ENCODE measurements around the gene RUNX3. TPM values are rescaled to one million over a fixed set of nuclear protein-coding genes. Genes with fewer than 3 reads are reported as not detected.

The RUNX3 gene
- total RNA-seq, 2 donors from 2014 or later: 254 to 298 TPM

GRCh38 chr1:24900985-24901781 lies 28.9 kb downstream of the RUNX3 start:
- Mint-ChIP-seq H3K9me3 (no peaks in the 10 kb centered on the region), H3K27ac (peak overlapping the region; percentile 48), H3K4me1 (ENCODE audit: low read depth) (peaks cover 38% of the 10 kb centered on the region), H3K36me3 (ENCODE audit: insufficient read depth in 2 of 2) (peaks cover 0 to 9% of the 10 kb centered on the region in 2 donors), H3K27me3 (ENCODE audit: low read depth) (no peaks in the 10 kb centered on the region), H3K4me3 (peak overlapping the region in 1 of 2 donors; percentile 11)
- ATAC-seq (replicated peaks in 1 of 2) (peak in 1 of 2 donors; percentile 6), DNase-seq (no peak)

- DNase-seq (no peak), ATAC-seq (replicated peaks in 1 of 2) (no peak)
- H3K27ac Mint-ChIP-seq: peak overlapping the region; percentile 54
- no peak overlapping the region for H3K4me3 Mint-ChIP-seq
- peaks cover 0 to 9% of the 10 kb centered on the region in 2 donors for H3K36me3 Mint-ChIP-seq (ENCODE audit: insufficient read depth in 2 of 2)
- H3K27me3 Mint-ChIP-seq (ENCODE audit: low read depth): no peaks in the 10 kb centered on the region
- no peaks in the 10 kb centered on the region for H3K9me3 Mint-ChIP-seq
- peaks cover 38% of the 10 kb centered on the region for H3K4me1 Mint-ChIP-seq (ENCODE audit: low read depth)
Measured at GRCh38 chr1:24900486-24900849, 29.6 kb downstream of the RUNX3 start.

DNA sequence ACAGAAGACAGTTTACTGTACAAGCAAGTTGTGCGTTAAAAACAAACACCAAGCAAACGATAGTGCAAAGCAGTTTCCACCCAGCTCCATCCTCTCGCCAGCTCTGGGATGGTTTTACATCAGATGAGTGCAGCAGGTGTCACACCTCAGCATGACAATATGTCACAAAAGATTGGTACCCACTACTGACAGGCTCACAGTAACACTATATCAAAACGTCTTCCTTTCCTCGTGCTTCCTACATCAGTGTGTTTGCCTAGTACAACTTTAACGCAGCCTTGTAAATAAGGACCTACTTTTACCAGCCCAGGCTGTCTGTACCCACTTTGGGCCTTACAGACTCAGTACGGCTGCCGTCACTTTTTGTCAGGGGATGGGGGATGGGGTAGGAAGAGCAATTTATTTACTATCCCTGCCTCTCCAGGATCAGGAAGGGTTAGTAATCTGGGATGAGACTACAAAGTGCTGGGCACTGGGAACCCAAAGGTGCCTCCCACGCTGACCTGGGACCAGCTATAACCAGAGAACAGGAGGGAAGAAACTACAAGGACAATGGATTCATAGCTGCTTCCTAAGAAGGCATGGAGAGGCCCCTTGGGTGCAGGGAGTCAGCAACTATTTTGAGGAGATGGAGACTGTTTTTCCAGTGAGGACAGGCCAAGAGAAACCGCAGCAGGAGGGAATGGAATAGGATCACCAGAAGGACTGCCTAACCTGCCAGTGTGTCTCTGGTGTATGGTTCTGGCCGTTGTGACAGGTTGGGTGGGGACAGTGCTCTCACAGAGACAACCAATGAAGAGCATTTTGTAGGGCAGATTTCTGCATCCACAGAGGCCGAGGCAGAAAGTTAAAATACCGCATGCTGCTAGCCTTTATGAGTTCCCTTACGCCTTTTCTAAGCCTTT lies 30.2 kb downstream of the RUNX3 start:
- H3K27me3 Mint-ChIP-seq (ENCODE audit: low read depth): no peaks in the 10 kb centered on the region
- no peak overlapping the region for H3K4me3 Mint-ChIP-seq
- no peak for ATAC-seq (replicated peaks in 1 of 2)
- no peak for DNase-seq
- H3K27ac Mint-ChIP-seq: peak overlapping the region; percentile 75
- H3K4me1 Mint-ChIP-seq (ENCODE audit: low read depth): peaks cover 38% of the 10 kb centered on the region
- peaks cover 0 to 9% of the 10 kb centered on the region in 2 donors for H3K36me3 Mint-ChIP-seq (ENCODE audit: insufficient read depth in 2 of 2)
- no peaks in the 10 kb centered on the region for H3K9me3 Mint-ChIP-seq

- DNase-seq (no peak), ATAC-seq (replicated peaks in 1 of 2) (no peak)
- no peak overlapping the region for H3K4me3 Mint-ChIP-seq
- H3K36me3 Mint-ChIP-seq (ENCODE audit: insufficient read depth in 2 of 2): peaks cover 0 to 5% of the 10 kb centered on the region in 2 donors
- peak overlapping the region; percentile 21 for H3K27ac Mint-ChIP-seq
- H3K4me1 Mint-ChIP-seq (ENCODE audit: low read depth): peaks cover 38% of the 10 kb centered on the region
- H3K27me3 Mint-ChIP-seq (ENCODE audit: low read depth): no peaks in the 10 kb centered on the region
- no peaks in the 10 kb centered on the region for H3K9me3 Mint-ChIP-seq
Measured at GRCh38 chr1:24898909-24899439, 31.1 kb downstream of the RUNX3 start.

DNA sequence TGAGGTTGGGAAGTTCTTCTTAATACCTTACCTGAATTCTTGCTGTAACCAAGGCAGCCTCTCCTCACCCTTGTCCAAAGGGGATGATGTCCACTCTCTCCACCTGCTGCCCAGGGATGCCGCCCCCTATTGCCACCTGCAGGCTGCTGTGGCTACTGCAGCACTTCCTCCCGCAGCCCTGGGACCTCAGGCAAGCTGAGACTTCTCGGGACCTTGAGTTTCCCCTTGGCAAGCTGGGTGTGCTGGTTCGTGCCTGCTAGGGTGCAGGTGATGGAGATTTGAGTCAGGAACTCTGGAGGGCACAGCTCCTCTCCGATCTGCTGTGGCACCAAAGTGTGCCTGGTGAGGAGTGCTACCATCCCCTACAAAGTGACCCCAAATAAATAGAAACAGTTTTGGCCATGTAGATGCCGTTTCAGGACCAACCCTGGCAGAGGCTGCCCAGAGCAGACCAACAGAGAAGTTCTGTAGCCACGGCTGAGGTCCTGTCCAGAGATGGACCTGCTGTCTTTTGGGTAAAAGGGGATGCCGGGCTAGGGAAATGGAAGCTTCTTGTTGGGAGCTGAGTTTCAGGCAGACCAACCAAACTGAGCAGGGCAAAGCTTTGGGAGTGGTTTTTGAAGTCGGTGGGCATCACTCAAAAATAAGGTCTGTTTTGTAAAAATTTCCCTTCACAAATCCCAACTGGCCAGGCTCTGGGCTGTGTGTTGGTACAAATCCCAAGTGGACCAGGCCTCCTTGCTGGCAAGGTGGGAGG lies 31.7 kb downstream of the RUNX3 start:
- ATAC-seq (replicated peaks in 1 of 2): peak; percentile 21 to 38
- Mint-ChIP-seq H3K9me3 (no peaks in the 10 kb centered on the region), H3K4me1 (ENCODE audit: low read depth) (peaks cover 38% of the 10 kb centered on the region), H3K27me3 (ENCODE audit: low read depth) (no peaks in the 10 kb centered on the region), H3K27ac (peak overlapping the region; percentile 66), H3K36me3 (ENCODE audit: insufficient read depth in 2 of 2) (peaks cover 0 to 6% of the 10 kb centered on the region in 2 donors), H3K4me3 (no peak overlapping the region)
- peak; percentile 55 to 73 for DNase-seq

DNA sequence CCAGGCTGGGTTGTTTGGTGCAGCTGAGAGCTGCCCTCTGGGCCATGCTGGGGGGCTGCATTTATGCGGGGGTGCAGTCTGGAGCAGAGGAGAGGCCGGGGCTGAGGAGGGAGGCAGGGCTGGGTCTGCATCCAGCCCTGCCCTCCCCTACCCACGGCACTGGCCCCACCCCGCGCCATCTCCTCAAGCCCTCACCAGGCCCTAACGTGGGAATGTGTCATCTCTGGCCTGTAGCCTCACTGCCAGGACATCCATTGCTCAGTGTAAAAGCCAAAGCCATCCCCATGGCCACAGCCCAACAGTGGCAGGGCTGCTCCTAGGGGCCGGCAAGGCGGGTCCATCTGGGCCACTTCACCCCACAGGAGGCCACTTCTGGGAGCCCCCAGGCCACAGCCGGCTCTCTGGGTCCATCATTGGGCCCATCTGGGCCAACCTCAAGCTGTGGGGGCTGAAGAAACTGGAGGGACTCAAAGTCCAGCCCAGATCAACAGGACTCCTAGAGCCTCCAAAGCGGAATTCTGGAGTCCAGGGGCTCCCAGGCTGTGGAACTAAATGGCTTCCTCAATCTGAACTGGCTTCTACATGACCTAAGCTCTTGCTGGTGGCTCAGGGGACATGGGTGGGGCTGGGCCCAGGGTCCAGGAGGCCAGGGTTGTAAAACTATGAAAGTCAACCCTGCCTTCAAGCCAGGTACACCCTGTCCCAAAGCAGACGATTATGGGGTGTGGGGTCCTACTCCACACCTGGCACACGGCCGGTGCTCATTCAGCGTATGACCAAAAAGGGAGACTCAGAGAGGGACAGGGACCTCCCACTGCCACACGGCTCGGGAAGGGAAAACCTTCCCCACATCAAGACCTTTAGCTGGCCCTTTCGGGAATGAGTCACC lies 32.6 kb downstream of the RUNX3 start:
- H3K27ac Mint-ChIP-seq: no peak overlapping the region
- peaks cover 6 to 7% of the 10 kb centered on the region in 2 donors for H3K9me3 Mint-ChIP-seq
- H3K4me3 Mint-ChIP-seq: no peak overlapping the region
- DNase-seq (no peak), ATAC-seq (replicated peaks in 1 of 2) (peak; percentile 5 to 7)
- no peaks in the 10 kb centered on the region for H3K27me3 Mint-ChIP-seq (ENCODE audit: low read depth)
- H3K36me3 Mint-ChIP-seq (ENCODE audit: insufficient read depth in 2 of 2): peaks cover 7 to 14% of the 10 kb centered on the region in 2 donors
- peaks cover 36% of the 10 kb centered on the region for H3K4me1 Mint-ChIP-seq (ENCODE audit: low read depth)

GRCh38 chr1:24896596-24897262 lies 33.3 kb downstream of the RUNX3 start:
- Mint-ChIP-seq H3K36me3 (ENCODE audit: insufficient read depth in 2 of 2) (peaks cover 9 to 16% of the 10 kb centered on the region in 2 donors), H3K27ac (peak overlapping the region; percentile 54), H3K27me3 (ENCODE audit: low read depth) (no peaks in the 10 kb centered on the region), H3K4me3 (no peak overlapping the region), H3K9me3 (peaks cover 6 to 9% of the 10 kb centered on the region in 2 donors), H3K4me1 (ENCODE audit: low read depth) (peaks cover 30% of the 10 kb centered on the region)
- ATAC-seq (replicated peaks in 1 of 2) (peak; percentile 1 to 4), DNase-seq (no peak)

DNA sequence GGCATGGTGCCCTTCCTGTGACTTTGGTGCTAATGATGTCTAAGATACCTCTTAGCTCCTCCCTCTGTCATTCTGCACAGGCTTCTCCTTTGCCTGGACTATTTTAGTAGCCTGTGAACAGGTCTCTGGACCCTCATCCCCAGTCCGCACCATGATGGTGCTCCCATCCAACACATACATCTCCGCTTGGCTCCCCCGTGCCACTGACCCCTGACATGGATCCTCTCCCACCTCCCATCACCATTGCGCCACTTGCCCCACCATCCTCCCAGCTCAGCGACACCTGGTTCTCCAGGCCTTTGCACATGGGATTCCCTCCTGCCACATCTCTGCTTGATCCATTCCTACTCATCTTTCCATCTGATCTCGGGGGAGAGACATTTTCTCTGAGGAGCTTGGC lies 33.9 kb downstream of the RUNX3 start:
- DNase-seq: no peak
- peaks cover 24% of the 10 kb centered on the region for H3K4me1 Mint-ChIP-seq (ENCODE audit: low read depth)

DNA sequence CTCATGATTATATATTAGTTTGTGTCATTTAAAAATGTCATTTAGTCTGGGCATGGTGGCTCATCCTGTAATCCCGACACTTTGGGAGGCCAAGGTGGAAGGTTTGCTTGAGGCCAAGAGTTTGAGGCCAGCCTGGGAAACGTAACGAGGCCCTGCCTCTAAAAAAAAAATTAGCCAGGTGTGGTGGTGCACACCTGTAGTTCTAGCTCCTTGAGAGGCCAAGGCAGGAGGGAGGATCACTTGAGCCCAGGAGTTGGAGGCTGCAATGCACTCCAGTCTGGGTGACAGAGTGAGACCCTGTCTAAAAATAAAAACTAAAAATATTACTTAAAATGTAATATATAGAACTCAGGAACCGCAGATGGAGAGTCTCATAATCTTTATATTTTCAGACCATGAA lies 34.6 kb downstream of the RUNX3 start:
- Mint-ChIP-seq H3K27ac (peak overlapping the region; percentile 69), H3K9me3 (peaks cover 6 to 11% of the 10 kb centered on the region in 2 donors), H3K36me3 (ENCODE audit: insufficient read depth in 2 of 2) (peaks cover 9 to 13% of the 10 kb centered on the region in 2 donors), H3K4me1 (ENCODE audit: low read depth) (peaks cover 19% of the 10 kb centered on the region), H3K27me3 (ENCODE audit: low read depth) (no peaks in the 10 kb centered on the region), H3K4me3 (no peak overlapping the region)
- no peak for ATAC-seq (replicated peaks in 1 of 2)
- no peak for DNase-seq

More for the DNA sequence above, 33.9 kb downstream of the RUNX3 start:
- ATAC-seq (replicated peaks in 1 of 2): peak in 1 of 2 donors; percentile 1
- Mint-ChIP-seq H3K9me3 (peaks cover 6 to 11% of the 10 kb centered on the region in 2 donors), H3K36me3 (ENCODE audit: insufficient read depth in 2 of 2) (peaks cover 9 to 14% of the 10 kb centered on the region in 2 donors), H3K4me3 (no peak overlapping the region), H3K27ac (peak overlapping the region; percentile 54), H3K27me3 (ENCODE audit: low read depth) (no peaks in the 10 kb centered on the region)

- no peak for DNase-seq
- ATAC-seq (replicated peaks in 1 of 2): no peak
- Mint-ChIP-seq H3K27ac (peak overlapping the region; percentile 33), H3K4me3 (no peak overlapping the region), H3K4me1 (ENCODE audit: low read depth) (peaks cover 4% of the 10 kb centered on the region), H3K9me3 (peaks cover 6 to 11% of the 10 kb centered on the region in 2 donors), H3K36me3 (ENCODE audit: insufficient read depth in 2 of 2) (peaks cover 9 to 13% of the 10 kb centered on the region in 2 donors), H3K27me3 (ENCODE audit: low read depth) (no peaks in the 10 kb centered on the region)
Measured at GRCh38 chr1:24894002-24894401, 36.1 kb downstream of the RUNX3 start.

- Mint-ChIP-seq H3K4me1 (ENCODE audit: low read depth) (no peaks in the 10 kb centered on the region), H3K9me3 (peaks cover 6 to 11% of the 10 kb centered on the region in 2 donors), H3K27me3 (ENCODE audit: low read depth) (no peaks in the 10 kb centered on the region), H3K36me3 (ENCODE audit: insufficient read depth in 2 of 2) (peaks cover 9 to 13% of the 10 kb centered on the region in 2 donors), H3K4me3 (no peak overlapping the region), H3K27ac (peak overlapping the region; percentile 89)
- peak in 1 of 2 donors; percentile 3 for ATAC-seq (replicated peaks in 1 of 2)
- DNase-seq: no peak
Measured at GRCh38 chr1:24893431-24893830, 36.6 kb downstream of the RUNX3 start.

All from activated T-cell treated with anti-CD3 and anti-CD28 coated beads, Interleukin-2, amount 50 U/mL, for 72 hours (primary cell).